HepG2 (cell line): ENCODE measurements around the gene C15orf62. TPM values are rescaled to one million over a fixed set of nuclear protein-coding genes. Genes with fewer than 3 reads are reported as not detected.

Experiments used
- ATAC-seq: fragments of 200-7000 bp; cut with Tn5 transposase; 3 replicates; pipeline ENCODE4 v1.9.1; 2020; ENCODE audit warnings: mild to moderate bottlenecking, moderate library complexity
- BruUV-seq: library from RNA; stranded (reverse); fragments of 400-500 nt; replicated peaks from 2 replicates; lab custom pipeline; 2021; lab: Mats Ljungman, UMichigan
- CTCF ChIA-PET: fragments of 300-600 bp; formaldehyde crosslinking; extraction: SDS; loops from one replicate; lab custom pipeline; 2021; ENCODE audit warnings: low total read pairs, inconsistent platforms, low intra/inter-chr PET ratio; lab: Yijun Ruan, JAX
- POLR2A ChIA-PET: fragments of 350-600 bp; sonication (Branson Sonifier 250); formaldehyde crosslinking; loops from one replicate; lab custom pipeline; 2020; ENCODE audit warnings: antibody characterized with exemption, inconsistent platforms; lab: Yijun Ruan, JAX
- DNase-seq: peaks from one replicate; pipeline ENCODE4 v3.0.0-alpha.2; 2015; ENCODE audit warnings: low spot score
- FAIRE-seq: peaks from 3 replicates; lab custom pipeline; 2011; peaks lifted over from hg19 to GRCh38; lab: Jason Lieb, UNC
- H2AFZ ChIP-seq: one replicate; pipeline ENCODE4 v1.6.1; 2011; ENCODE audit warnings: low read length, inconsistent platforms
- H3K27ac ChIP-seq: fragments of 300-600 bp; 3 replicates; pipeline ENCODE4 v1.8.0; 2011; ENCODE audit warnings: mixed run types, mild to moderate bottlenecking, mixed read lengths, low read length, inconsistent platforms; ENCODE audit not compliant: insufficient read depth; ENCODE audit errors: extremely low read length
- H3K27me3 ChIP-seq, 2 experiments: fragments of 200-600 bp in 1 of 2; 2 replicates in 1 of 2; 3 replicates in 1 of 2; pipeline versions ENCODE4 v1.6.0 to v1.8.0; 2011; ENCODE audit warnings: low read length in 2 of 2, mild to moderate bottlenecking in 2 of 2, moderate library complexity in 2 of 2, inconsistent platforms in 1 of 2; ENCODE audit not compliant: insufficient read depth in 2 of 2, control insufficient read depth in 1 of 2
- H3K36me3 ChIP-seq, 2 experiments: fragments of 200-600 bp in 1 of 2; replicated peaks in 1 of 2; 2 replicates in 1 of 2; 3 replicates in 1 of 2; pipeline versions ENCODE4 v1.5.1 to v1.8.0; 2011; ENCODE audit warnings: low read length in 2 of 2, inconsistent platforms in 1 of 2; ENCODE audit not compliant: insufficient read depth in 2 of 2, control insufficient read depth in 1 of 2
- H3K4me1 ChIP-seq: 2 replicates; pipeline ENCODE4 v1.5.1; 2012; ENCODE audit warnings: low read length, inconsistent platforms; ENCODE audit not compliant: insufficient read depth
- H3K4me2 ChIP-seq: 2 replicates; pipeline ENCODE4 v1.6.0; 2011; ENCODE audit warnings: low read depth, low read length, inconsistent platforms
- H3K4me3 ChIP-seq, 3 experiments: fragments of 200-600 bp in 1 of 3; sonication (generic), shearing (Covaris generic) in 1 of 3; replicated peaks in 1 of 3; 2 replicates each; pipeline ENCODE4 v1.5.1; 2011 to 2016; ENCODE audit warnings: low read length in 3 of 3, inconsistent platforms in 2 of 3, low read depth in 2 of 3, mild to moderate bottlenecking in 2 of 3, control low read depth in 1 of 3, mixed read lengths in 1 of 3; ENCODE audit not compliant: insufficient read depth in 1 of 3
- H3K79me2 ChIP-seq: one replicate; pipeline ENCODE4 v1.6.1; 2011; ENCODE audit warnings: low read length, inconsistent platforms; ENCODE audit not compliant: insufficient read depth
- H3K9ac ChIP-seq: 2 replicates; pipeline ENCODE4 v1.6.0; 2011; ENCODE audit warnings: mild to moderate bottlenecking, low read depth, low read length, inconsistent platforms; ENCODE audit not compliant: insufficient read depth
- H3K9me3 ChIP-seq: 2 replicates; pipeline ENCODE4 v1.5.1; 2012; ENCODE audit warnings: mild to moderate bottlenecking, low read length
- H4K20me1 ChIP-seq: 2 replicates; pipeline ENCODE4 v1.6.0; 2011; ENCODE audit warnings: inconsistent platforms, mild to moderate bottlenecking, low read length, moderate library complexity; ENCODE audit not compliant: insufficient read depth
- ATF1 ChIP-seq: IDR thresholded peaks from 2 replicates; pipeline ENCODE4 v1.6.1; 2016; ENCODE audit warnings: mild to moderate bottlenecking, control low read depth
- IRF1 ChIP-seq: sonication (generic); formaldehyde crosslinking; IDR thresholded peaks from 2 replicates; pipeline ENCODE4 v1.4.0; 2020; ENCODE audit warnings: low read depth, mild to moderate bottlenecking, missing genetic modification reagents
- NRL ChIP-seq: sonication (generic); formaldehyde crosslinking; IDR thresholded peaks from 2 replicates; pipeline ENCODE4 v1.5.0; 2020; ENCODE audit warnings: missing genetic modification reagents, mild to moderate bottlenecking, moderate library complexity, borderline replicate concordance
- ZNF121 ChIP-seq: sonication (generic); formaldehyde crosslinking; IDR thresholded peaks from 2 replicates; pipeline ENCODE4 v1.5.0; 2020; ENCODE audit warnings: mild to moderate bottlenecking, missing genetic modification reagents
- ZNF264 ChIP-seq: sonication (generic); formaldehyde crosslinking; IDR thresholded peaks from 2 replicates; pipeline ENCODE4 v1.4.0; 2020; ENCODE audit warnings: missing genetic modification reagents
- ZNF576 ChIP-seq: sonication (generic); formaldehyde crosslinking; IDR thresholded peaks from 2 replicates; pipeline ENCODE4 v1.4.0; 2020; ENCODE audit warnings: mild to moderate bottlenecking, missing genetic modification reagents
- WGBS: methylation state at CpG from one replicate; pipeline ENCODE4 v1.1.6; 2017; ENCODE audit warnings: low lambda C conversion rate; 5-methylcytosine and 5-hydroxymethylcytosine counted together
- in situ Hi-C: cut with HindIII; loops from 2 replicates; pipeline ENCODE4 v1.10.0; 2017; ENCODE audit warnings: low pct_unique_long_range_greater_than_20kb; ENCODE audit not compliant: extremely low pct_ligation_motif_present
- intact Hi-C: fragments of 100-400 bp; cut with micrococcal nuclease; formaldehyde crosslinking; loops from one replicate; pipeline ENCODE4 v1.10.0; 2022; ENCODE audit not compliant: unreplicated experiment
- polyA plus RNA-seq, 8 experiments: library from polyadenylated mRNA; depleted of rRNA in 3 of 8; stranded (reverse) in 7 of 8; unstranded in 1 of 8; fragments of >200 nt; fragmentation: Illumina TruSeq in 4 of 8; extraction: Trizol in 4 of 8; gene quantifications; 2 replicates each; pipeline versions ENCODE4 v1.2.1 to v1.2.3, GENCODE V29; 2011 to 2016; ENCODE audit warnings: low read depth in 4 of 8, missing spikeins in 1 of 8, mixed read lengths in 1 of 8; ENCODE audit not compliant: insufficient read depth in 1 of 8
- total RNA-seq, 5 experiments: library from RNA; depleted of rRNA; stranded (reverse); fragments of >200 nt; fragmentation: Illumina TruSeq; extraction: Trizol; gene quantifications; 2 replicates each; pipeline ENCODE4 v1.2.3, GENCODE V29; 2016; ENCODE audit warnings: low read depth in 1 of 5
- TF ChIP-seq, protein P1 (sequence below): sonication (generic); formaldehyde crosslinking; IDR thresholded peaks from 2 replicates; pipeline ENCODE4 v1.4.0; 2020; ENCODE audit warnings: missing genetic modification reagents

The C15orf62 gene
- total and polyA plus RNA-seq, 2 of the 13 experiments (the other 11 are each of a cell fraction or from before 2014, with no cell fraction given) = 0.51 to 1.1 TPM

- FAIRE-seq = no peak
Observed at GRCh38 chr15:40749151-40749630, 20.6 kb upstream of the C15orf62 start.

DNA sequence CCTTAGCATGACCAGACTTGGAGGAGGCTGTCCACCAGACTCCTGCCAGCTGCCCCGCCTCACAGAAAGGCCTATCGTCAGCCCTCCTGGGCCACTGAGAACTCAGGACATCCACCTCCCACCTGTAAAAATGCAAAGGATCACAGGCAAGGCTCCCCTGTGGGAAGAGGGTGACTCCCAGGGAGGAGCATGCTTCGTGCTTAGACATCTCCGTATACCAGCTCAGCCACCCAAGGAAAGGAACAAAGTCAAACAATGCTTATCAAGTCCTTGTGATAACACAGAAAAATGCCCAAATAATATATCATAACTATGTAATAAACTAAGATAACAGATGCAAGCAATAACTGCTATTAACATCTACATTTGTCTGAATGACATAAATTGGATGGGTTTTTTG, 18.9 kb upstream of the C15orf62 start:
- Histone ChIP-seq H2AFZ (no peak overlapping the region), H3K36me3 (peaks cover 10 to 41% of the 10 kb centered on the region in 2 experiments), H4K20me1 (no peaks in the 10 kb centered on the region), H3K79me2 (peaks cover 30% of the 10 kb centered on the region), H3K4me1 (peaks cover 27% of the 10 kb centered on the region), H3K9ac (no peak overlapping the region), H3K9me3 (no peaks in the 10 kb centered on the region), H3K4me2 (no peak overlapping the region), H3K27me3 (no peaks in the 10 kb centered on the region), H3K27ac (no peak overlapping the region), H3K4me3 (no peak overlapping the region)
- POLR2A ChIA-PET = interaction anchor here (1.2 kb wide), 1 partner anchor 12 kb away, joined by 3 read pairs; no protein-coding TSS in a partner anchor
- CTCF ChIA-PET = no interaction called here
- intact Hi-C loops = loop anchor here (10.0 kb wide), 1 partner anchor 156 kb away; the partner anchor contains the start of gene KNL1
- DNase-seq = no peak
- no peak for FAIRE-seq
- WGBS = 98% methylated on average over 4 of the region's 4 CpGs
- TSS peak; percentile 29 for BruUV-seq
- in situ Hi-C loops = no loop called here
- no peak for ATAC-seq
- TF ChIP-seq, protein P1, sequence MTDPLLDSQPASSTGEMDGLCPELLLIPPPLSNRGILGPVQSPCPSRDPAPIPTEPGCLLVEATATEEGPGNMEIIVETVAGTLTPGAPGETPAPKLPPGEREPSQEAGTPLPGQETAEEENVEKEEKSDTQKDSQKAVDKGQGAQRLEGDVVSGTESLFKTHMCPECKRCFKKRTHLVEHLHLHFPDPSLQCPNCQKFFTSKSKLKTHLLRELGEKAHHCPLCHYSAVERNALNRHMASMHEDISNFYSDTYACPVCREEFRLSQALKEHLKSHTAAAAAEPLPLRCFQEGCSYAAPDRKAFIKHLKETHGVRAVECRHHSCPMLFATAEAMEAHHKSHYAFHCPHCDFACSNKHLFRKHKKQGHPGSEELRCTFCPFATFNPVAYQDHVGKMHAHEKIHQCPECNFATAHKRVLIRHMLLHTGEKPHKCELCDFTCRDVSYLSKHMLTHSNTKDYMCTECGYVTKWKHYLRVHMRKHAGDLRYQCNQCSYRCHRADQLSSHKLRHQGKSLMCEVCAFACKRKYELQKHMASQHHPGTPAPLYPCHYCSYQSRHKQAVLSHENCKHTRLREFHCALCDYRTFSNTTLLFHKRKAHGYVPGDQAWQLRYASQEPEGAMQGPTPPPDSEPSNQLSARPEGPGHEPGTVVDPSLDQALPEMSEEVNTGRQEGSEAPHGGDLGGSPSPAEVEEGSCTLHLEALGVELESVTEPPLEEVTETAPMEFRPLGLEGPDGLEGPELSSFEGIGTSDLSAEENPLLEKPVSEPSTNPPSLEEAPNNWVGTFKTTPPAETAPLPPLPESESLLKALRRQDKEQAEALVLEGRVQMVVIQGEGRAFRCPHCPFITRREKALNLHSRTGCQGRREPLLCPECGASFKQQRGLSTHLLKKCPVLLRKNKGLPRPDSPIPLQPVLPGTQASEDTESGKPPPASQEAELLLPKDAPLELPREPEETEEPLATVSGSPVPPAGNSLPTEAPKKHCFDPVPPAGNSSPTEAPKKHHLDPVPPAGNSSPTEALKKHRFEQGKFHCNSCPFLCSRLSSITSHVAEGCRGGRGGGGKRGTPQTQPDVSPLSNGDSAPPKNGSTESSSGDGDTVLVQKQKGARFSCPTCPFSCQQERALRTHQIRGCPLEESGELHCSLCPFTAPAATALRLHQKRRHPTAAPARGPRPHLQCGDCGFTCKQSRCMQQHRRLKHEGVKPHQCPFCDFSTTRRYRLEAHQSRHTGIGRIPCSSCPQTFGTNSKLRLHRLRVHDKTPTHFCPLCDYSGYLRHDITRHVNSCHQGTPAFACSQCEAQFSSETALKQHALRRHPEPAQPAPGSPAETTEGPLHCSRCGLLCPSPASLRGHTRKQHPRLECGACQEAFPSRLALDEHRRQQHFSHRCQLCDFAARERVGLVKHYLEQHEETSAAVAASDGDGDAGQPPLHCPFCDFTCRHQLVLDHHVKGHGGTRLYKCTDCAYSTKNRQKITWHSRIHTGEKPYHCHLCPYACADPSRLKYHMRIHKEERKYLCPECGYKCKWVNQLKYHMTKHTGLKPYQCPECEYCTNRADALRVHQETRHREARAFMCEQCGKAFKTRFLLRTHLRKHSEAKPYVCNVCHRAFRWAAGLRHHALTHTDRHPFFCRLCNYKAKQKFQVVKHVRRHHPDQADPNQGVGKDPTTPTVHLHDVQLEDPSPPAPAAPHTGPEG = no peak
- TF ChIP-seq ZNF264 (CRISPR knock-in tag) = no peak

More at GRCh38 chr15:40749151-40749630, 20.6 kb upstream of the C15orf62 start:
- ChIA-PET CTCF (no interaction called here), POLR2A (no interaction called here)
- H3K27me3 ChIP-seq = no peaks in the 10 kb centered on the region
- H3K79me2 ChIP-seq = peaks cover 28% of the 10 kb centered on the region
- peaks cover 26% of the 10 kb centered on the region for H3K4me1 ChIP-seq
- no peak overlapping the region for H2AFZ ChIP-seq
- H3K36me3 ChIP-seq = peaks cover 12 to 54% of the 10 kb centered on the region in 2 experiments
- intact Hi-C loops = loop anchor here (5.0 kb wide), 1 partner anchor 143 kb away; the partner anchor contains the start of gene VPS18
- no peak overlapping the region for H3K9ac ChIP-seq
- H3K4me2 ChIP-seq = no peak overlapping the region
- H4K20me1 ChIP-seq = no peaks in the 10 kb centered on the region
- H3K4me3 ChIP-seq = no peak overlapping the region
- ATAC-seq (no peak), DNase-seq (no peak)
- H3K9me3 ChIP-seq = no peaks in the 10 kb centered on the region
- in situ Hi-C loops = no loop called here
- TF ChIP-seq IRF1 (CRISPR knock-in tag) (no peak), ATF1 (no peak), ZNF121 (peak; percentile 21; the same call in 1 of the 2 replicates), ZNF576 (CRISPR knock-in tag) (no peak), NRL (CRISPR knock-in tag) (no peak)
- no TSS peak for BruUV-seq
- H3K27ac ChIP-seq = no peak overlapping the region
- 100% methylated on average over 4 of the region's 4 CpGs for WGBS
